ENCODE data around the gene ZC3H14.

Gene ZC3H14

GRCh38 chr14:88667555-88668273, 104.9 kb downstream of the ZC3H14 start (continued):
- no peak for TF ChIP-seq GLIS2 (tag by site-specific recombination; IDR thresholded peaks at IDR 0.05)
- TF ChIP-seq ZNF266 (tag by site-specific recombination; IDR thresholded peaks at IDR 0.05; ENCODE audit: low read depth): peak; percentile 90; the same call in 1 of the 2 replicates
- TF ChIP-seq EGR2 (tag by site-specific recombination; IDR thresholded peaks at IDR 0.05; ENCODE audit: low read depth): no peak
- TF ChIP-seq, protein P1, sequence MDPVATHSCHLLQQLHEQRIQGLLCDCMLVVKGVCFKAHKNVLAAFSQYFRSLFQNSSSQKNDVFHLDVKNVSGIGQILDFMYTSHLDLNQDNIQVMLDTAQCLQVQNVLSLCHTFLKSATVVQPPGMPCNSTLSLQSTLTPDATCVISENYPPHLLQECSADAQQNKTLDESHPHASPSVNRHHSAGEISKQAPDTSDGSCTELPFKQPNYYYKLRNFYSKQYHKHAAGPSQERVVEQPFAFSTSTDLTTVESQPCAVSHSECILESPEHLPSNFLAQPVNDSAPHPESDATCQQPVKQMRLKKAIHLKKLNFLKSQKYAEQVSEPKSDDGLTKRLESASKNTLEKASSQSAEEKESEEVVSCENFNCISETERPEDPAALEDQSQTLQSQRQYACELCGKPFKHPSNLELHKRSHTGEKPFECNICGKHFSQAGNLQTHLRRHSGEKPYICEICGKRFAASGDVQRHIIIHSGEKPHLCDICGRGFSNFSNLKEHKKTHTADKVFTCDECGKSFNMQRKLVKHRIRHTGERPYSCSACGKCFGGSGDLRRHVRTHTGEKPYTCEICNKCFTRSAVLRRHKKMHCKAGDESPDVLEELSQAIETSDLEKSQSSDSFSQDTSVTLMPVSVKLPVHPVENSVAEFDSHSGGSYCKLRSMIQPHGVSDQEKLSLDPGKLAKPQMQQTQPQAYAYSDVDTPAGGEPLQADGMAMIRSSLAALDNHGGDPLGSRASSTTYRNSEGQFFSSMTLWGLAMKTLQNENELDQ (tag by site-specific recombination; IDR thresholded peaks at IDR 0.05; ENCODE audit: low read depth): no peak
- TF ChIP-seq, protein P2, sequence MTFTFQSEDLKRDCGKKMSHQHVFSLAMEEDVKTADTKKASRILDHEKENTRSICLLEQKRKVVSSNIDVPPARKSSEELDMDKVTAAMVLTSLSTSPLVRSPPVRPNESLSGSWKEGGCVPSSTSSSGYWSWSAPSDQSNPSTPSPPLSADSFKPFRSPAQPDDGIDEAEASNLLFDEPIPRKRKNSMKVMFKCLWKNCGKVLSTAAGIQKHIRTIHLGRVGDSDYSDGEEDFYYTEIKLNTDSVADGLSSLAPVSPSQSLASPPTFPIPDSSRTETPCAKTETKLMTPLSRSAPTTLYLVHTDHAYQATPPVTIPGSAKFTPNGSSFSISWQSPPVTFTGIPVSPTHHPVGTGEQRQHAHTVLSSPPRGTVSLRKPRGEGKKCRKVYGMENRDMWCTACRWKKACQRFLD (tag by site-specific recombination; IDR thresholded peaks at IDR 0.05): no peak
- TF ChIP-seq ZNF10 (tag by site-specific recombination; IDR thresholded peaks at IDR 0.05): no peak
- TF ChIP-seq, protein P3, sequence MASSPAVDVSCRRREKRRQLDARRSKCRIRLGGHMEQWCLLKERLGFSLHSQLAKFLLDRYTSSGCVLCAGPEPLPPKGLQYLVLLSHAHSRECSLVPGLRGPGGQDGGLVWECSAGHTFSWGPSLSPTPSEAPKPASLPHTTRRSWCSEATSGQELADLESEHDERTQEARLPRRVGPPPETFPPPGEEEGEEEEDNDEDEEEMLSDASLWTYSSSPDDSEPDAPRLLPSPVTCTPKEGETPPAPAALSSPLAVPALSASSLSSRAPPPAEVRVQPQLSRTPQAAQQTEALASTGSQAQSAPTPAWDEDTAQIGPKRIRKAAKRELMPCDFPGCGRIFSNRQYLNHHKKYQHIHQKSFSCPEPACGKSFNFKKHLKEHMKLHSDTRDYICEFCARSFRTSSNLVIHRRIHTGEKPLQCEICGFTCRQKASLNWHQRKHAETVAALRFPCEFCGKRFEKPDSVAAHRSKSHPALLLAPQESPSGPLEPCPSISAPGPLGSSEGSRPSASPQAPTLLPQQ (tag by site-specific recombination; IDR thresholded peaks at IDR 0.05): no peak
- TF ChIP-seq HOXC10 (CRISPR knock-in tag; IDR thresholded peaks at IDR 0.05): no peak
- TF ChIP-seq, protein P4, sequence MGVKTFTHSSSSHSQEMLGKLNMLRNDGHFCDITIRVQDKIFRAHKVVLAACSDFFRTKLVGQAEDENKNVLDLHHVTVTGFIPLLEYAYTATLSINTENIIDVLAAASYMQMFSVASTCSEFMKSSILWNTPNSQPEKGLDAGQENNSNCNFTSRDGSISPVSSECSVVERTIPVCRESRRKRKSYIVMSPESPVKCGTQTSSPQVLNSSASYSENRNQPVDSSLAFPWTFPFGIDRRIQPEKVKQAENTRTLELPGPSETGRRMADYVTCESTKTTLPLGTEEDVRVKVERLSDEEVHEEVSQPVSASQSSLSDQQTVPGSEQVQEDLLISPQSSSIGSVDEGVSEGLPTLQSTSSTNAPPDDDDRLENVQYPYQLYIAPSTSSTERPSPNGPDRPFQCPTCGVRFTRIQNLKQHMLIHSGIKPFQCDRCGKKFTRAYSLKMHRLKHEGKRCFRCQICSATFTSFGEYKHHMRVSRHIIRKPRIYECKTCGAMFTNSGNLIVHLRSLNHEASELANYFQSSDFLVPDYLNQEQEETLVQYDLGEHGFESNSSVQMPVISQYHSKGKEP (tag by site-specific recombination; IDR thresholded peaks at IDR 0.05): no peak
- TF ChIP-seq, protein P5, sequence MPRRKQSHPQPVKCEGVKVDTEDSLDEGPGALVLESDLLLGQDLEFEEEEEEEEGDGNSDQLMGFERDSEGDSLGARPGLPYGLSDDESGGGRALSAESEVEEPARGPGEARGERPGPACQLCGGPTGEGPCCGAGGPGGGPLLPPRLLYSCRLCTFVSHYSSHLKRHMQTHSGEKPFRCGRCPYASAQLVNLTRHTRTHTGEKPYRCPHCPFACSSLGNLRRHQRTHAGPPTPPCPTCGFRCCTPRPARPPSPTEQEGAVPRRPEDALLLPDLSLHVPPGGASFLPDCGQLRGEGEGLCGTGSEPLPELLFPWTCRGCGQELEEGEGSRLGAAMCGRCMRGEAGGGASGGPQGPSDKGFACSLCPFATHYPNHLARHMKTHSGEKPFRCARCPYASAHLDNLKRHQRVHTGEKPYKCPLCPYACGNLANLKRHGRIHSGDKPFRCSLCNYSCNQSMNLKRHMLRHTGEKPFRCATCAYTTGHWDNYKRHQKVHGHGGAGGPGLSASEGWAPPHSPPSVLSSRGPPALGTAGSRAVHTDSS (tag by site-specific recombination; IDR thresholded peaks at IDR 0.05): no peak
- no peak for TF ChIP-seq GLIS1 (tag by site-specific recombination; IDR thresholded peaks at IDR 0.05)
- peak; percentile 73 for TF ChIP-seq ZBTB20 (tag by site-specific recombination; IDR thresholded peaks at IDR 0.05)

GRCh38 chr14:88668448-88669116, 105.7 kb downstream of the ZC3H14 start:
- no peaks in the 10 kb centered on the region for H3K4me1 ChIP-seq (ENCODE audit: control insufficient read depth, insufficient read depth, low read length)
- POLR2A ChIA-PET: no interaction called here
- H3K9me3 ChIP-seq (ENCODE audit: control insufficient read depth, insufficient read depth, low read depth, low read length): no peaks in the 10 kb centered on the region
- TF ChIP-seq ZNF610 (tag by site-specific recombination; IDR thresholded peaks at IDR 0.05; ENCODE audit: borderline replicate concordance): no peak
- no peak for TF ChIP-seq ZNF174 (tag by site-specific recombination; IDR thresholded peaks at IDR 0.05)
- TF ChIP-seq, protein P2 (tag by site-specific recombination; IDR thresholded peaks at IDR 0.05): no peak
- CTCF ChIA-PET: interaction anchor here (0.7 to 3.2 kb wide), 9 partner anchors 12 to 1245 kb away, joined by 3 to 25 read pairs (median 4); no protein-coding TSS in a partner anchor
- H3K27ac ChIP-seq (ENCODE audit: extremely low read depth, low read depth, low read length): no peak overlapping the region
- no peak overlapping the region for H3K4me3 ChIP-seq (ENCODE audit: low read depth, low read length)
- H3K36me3 ChIP-seq (ENCODE audit: control insufficient read depth in 2 of 2, insufficient read depth in 1 of 2, low read length in 2 of 2): no peaks in the 10 kb centered on the region

Measured in HEK293 (cell line).